ENCODE results near the gene IGF2R.
"Not testable (repeated sequence)": the region's sequence is repeated elsewhere in the genome, so short reads cannot be mapped to it uniquely, and the experiment has no call there.

IGF2R gene

DNA sequence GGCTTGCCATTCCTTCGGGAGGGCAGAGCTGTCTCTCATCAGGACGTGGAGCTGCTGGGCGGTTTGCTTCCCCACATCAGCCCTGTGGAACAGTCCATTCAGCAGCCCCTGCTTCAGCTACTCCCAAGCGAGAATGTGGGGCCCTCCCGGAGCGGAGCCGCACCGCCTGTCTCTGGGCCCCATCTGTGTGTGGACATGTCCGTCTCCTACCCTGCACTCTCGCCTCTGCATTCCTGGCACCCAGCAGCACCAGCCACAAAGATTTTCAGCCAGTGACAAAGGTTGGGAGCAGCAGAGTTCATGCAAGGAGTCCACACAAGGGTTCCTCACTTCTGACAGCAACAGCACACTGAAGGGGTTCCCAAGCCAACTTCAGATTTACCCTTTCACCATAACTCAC lies 123.7 kb downstream of the IGF2R start:
- in situ Hi-C loops (cut with MboI; ENCODE audit: low sequenced_read_pairs), result no loop called here

DNA sequence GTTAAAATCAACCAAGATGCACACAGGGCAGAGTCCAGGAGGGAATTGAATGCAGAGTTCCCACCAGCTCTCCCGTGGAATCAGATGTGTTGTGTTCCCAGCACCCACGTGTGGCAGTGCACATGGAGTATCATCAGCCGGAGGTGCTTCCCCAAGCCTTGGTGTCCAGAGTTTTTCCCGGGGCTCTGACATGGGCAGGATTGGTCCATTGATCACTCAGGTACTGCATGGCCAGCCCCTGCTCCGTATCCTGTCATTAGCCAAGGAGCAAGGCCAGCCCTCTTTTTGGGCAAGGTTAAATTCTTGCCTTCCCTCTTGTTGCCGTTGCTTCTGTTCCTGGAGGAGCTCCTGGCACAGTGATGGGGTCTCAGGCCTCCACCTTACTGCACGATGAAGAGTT lies 124.2 kb downstream of the IGF2R start:
- in situ Hi-C loops (cut with MboI; ENCODE audit: low sequenced_read_pairs), result no loop called here

DNA sequence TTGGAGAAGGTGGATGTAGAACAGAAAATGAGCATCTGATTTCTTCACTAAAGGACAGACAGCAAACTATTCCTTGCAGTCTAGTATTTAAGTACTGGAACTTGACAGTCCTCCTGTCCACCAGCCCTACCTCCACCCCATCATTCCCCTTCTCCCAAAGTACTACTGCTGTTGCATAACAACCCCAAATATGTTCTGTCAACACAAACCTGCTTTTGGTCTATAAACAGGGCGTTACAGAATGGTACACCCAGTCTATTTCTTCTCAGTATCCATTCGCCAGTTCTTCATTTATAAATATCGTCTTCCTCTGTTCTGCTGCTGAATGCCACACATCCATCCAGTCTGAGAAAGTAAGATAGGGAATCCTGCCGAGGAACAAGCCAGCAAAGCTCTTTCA lies 125.1 kb downstream of the IGF2R start:
- in situ Hi-C loops (cut with MboI; ENCODE audit: low sequenced_read_pairs), result no loop called here

DNA sequence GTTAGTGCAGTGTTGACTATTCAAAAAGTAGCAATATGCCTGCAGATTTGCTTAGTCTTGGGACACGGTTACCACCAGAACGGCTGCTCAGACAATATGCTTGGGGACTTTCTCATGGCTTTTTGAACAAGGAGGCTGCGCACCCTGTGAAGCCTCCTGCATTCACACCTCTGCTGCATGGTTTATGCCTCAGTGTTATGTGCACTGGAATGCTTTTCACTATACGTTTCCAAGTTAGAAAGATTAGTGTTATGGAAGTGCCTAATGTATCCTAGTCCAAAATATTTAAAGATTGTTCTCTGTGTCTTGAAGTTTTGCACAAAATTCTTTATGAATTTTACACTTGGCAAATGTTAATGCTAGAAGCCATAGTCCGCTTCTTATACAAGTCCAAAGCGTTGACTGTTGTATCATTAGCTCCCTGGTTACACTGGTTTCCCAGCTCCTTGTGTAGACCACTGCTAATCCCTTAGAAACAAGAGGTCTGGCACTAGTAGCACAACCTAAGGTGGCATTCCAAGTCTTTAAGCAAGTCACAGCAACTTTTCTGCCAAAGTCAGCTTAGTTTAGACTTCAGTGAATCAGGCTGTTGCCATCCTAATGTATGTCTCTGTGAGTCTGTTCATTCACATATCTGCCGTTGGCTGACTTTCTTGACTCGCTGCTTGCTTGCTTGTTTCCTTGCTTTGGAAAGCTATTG lies 126.4 kb downstream of the IGF2R start:
- in situ Hi-C loops (cut with MboI; ENCODE audit: low sequenced_read_pairs), result no loop called here

DNA sequence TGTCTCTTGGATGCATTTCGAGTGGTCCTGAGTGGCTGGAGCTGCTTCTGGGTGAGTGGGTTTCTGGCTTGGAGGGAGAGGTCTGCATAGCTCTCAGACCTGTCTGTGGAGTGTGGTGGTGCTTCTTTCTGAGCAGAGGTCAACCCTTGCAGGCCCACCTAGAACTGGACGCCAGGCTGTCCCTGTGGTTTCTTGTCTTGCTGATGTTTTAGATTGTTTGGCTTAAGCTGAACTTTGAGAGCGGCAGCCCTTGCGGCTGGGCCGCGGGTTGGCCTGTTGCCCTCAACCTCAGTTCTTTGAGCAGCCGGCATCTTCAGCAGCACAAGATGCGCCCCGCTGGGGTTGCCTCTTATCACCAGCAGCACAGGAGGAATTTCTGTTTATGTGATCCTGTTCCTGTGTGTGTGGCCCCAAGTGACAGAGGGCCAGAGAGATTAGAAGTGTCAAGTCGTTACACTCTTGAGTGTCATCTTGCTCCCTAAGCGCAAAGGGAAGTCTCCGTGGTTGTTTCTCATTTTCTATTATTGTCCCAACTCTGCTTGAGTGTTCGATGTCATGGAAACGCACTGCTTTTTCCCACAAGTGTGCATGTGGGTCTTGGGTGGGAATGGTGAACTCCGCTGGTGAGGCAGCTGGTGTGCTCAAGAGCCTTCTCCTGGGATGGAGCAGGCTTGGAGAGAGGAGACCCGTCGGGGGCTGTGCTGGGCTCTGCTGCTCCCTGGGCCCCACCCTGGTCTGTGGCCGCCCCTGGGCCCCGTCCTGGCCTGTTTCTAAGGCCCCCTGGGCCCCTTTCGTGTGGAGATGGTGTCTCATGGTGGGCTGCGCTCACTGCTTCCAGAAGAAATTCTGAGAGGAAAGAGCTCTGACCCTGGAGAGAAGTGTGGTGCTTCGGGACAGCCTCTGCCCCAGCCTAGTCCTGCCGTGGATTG lies 132.7 kb downstream of the IGF2R start:
- in situ Hi-C loops (cut with MboI; ENCODE audit: low sequenced_read_pairs), result no loop called here

DNA sequence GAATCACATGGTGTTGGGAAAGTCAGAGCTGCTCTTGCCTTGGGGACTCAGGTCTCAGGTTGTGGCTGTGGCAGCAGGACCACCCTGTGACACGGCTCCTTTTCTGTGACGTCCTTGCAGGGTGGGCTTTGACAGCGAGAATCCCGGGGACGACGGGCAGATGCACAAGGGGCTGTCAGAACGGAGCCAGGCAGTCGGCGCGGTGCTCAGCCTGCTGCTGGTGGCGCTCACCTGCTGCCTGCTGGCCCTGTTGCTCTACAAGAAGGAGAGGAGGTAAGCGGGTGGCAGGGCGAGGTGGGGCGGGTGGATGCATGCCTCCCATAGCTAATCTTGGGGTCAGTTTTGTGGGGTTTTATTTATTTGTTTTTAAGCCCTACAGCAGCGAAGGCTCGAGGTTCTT lies 133.5 kb downstream of the IGF2R start:
- in situ Hi-C loops (cut with MboI; ENCODE audit: low sequenced_read_pairs), result no loop called here

DNA sequence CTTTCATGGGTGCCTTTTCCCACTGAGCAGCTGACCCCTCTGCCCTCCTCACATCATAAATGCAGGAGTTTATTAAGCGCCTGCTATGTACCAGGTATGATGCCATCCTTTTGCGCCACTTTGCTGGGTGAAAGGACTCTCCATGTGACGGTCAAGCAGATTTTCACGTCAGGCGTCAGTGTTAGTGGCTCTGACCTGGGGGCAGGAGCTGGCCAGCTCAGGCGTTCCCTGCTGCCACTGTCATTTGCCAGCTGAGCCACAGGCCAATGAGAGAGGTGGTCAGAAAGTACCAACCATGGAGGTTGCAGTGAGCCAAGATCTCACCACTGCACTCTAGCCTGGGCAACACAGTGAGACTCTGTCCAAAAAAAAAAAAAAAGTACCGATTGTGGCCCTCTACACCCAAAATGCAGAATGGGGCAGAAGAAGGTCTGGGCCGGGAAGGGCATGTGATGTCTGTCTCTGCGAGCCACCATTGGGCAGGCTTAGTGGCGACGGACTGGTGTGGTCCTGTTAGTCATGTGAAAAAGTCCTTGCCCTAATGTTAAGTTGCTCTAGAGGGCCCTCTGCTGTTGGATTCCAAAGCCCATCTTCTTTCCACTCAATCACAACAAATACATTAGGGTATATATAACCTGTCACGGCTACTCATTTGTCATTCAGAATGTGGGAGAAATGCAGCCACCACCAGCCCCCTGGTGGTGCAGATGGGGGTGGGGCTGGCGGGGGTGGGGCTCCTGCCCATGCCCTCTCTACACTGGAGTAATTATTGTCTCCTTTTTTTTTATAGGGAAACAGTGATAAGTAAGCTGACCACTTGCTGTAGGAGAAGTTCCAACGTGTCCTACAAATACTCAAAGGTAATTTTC lies 134.3 kb downstream of the IGF2R start:
- in situ Hi-C loops (cut with MboI; ENCODE audit: low sequenced_read_pairs), result no loop called here

DNA sequence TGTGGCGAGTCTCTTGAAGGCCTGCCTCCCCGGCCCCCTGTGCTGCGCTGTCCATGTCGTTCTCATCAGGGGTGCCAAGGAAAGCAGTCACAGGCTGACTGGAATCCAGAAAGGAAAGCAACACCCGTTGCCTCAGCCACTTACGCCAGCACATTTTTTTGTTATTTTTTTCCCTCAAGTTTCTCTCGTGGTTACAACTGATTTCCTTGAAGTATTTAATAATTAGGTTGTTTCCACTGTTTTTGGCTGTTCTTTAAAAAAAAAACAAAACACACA lies 134.9 kb downstream of the IGF2R start:
- in situ Hi-C loops (cut with MboI; ENCODE audit: low sequenced_read_pairs), result no loop called here

DNA sequence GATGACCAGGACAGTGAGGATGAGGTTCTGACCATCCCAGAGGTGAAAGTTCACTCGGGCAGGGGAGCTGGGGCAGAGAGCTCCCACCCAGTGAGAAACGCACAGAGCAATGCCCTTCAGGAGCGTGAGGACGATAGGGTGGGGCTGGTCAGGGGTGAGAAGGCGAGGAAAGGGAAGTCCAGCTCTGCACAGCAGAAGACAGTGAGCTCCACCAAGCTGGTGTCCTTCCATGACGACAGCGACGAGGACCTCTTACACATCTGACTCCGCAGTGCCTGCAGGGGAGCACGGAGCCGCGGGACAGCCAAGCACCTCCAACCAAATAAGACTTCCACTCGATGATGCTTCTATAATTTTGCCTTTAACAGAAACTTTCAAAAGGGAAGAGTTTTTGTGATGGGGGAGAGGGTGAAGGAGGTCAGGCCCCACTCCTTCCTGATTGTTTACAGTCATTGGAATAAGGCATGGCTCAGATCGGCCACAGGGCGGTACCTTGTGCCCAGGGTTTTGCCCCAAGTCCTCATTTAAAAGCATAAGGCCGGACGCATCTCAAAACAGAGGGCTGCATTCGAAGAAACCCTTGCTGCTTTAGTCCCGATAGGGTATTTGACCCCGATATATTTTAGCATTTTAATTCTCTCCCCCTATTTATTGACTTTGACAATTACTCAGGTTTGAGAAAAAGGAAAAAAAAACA lies 136.1 kb downstream of the IGF2R start:
- in situ Hi-C loops (cut with MboI; ENCODE audit: low sequenced_read_pairs), result no loop called here

DNA sequence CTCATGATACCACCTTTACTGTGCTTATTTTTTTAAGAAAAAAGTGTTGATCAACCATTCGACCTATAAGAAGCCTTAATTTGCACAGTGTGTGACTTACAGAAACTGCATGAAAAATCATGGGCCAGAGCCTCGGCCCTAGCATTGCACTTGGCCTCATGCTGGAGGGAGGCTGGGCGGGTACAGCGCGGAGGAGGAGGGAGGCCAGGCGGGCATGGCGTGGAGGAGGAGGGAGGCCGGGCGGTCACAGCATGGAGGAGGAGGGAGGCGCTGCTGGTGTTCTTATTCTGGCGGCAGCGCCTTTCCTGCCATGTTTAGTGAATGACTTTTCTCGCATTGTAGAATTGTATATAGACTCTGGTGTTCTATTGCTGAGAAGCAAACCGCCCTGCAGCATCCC lies 137.1 kb downstream of the IGF2R start:
- in situ Hi-C loops (cut with MboI; ENCODE audit: low sequenced_read_pairs), result no loop called here

DNA sequence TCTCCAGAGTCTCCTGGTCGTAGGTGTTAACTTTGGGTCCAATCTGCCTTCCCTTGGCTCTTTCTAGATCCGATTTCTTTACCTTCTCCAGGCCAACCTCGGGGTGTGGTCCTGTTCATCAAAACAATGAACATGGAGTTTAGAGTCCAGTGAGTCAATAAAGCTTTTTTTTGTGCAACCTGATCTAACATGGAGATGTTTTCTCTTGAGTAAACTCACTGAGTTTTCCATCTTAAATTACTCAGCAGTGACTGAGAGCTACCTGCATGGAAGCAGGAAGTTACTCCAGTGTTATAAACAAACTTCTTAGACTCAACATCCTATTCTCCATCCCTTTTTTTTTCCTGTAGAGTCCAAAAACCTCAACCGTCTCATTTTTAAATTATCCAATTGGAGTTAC lies 137.8 kb downstream of the IGF2R start:
- in situ Hi-C loops (cut with MboI; ENCODE audit: low sequenced_read_pairs), result no loop called here

DNA sequence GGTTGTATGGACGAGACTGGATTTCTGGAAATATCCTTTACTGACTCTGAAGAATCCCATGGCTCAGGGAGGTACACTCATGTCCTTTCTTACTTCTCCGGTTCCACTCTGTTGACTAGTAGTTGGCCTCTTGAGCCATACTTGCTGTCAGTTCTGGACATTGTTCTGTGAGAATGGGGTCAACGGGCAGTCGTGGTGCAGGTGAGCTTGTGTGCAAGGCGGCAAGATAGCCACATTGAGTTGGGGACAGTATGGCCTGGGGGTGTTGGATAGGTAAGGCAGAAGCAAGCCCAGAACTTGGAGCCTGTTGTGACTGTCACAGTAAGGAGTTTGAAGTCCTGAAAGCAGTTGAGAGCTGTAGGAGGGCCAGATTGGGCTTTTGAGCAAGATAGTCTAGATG lies 139.2 kb downstream of the IGF2R start:
- in situ Hi-C loops (cut with MboI; ENCODE audit: low sequenced_read_pairs), result no loop called here

DNA sequence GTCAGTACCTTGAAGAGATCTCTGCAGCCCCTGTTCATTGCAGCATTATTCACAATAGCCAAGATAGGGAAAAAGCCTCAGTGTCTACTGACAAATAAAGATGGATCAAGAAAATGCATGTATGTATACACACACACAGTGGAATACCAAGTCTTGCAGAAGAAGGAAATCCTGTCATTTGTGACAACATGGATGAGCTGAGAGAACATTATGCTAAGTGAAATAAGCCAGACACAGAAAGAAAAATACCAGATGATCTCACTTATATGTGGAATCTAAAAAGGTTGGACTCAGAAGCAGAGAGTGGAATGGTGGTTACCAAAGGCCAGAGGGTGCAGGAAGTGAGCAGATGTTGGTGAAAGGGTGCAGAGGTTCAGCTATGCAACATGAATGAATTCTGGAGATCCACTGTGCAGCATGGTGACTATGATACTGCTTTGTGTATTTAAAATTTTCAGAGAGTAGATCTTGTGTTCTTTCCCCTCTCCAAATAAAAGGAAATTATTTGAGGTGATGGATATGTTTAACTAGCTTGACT lies 141.8 kb downstream of the IGF2R start:
- in situ Hi-C loops (cut with MboI; ENCODE audit: low sequenced_read_pairs), result no loop called here

DNA sequence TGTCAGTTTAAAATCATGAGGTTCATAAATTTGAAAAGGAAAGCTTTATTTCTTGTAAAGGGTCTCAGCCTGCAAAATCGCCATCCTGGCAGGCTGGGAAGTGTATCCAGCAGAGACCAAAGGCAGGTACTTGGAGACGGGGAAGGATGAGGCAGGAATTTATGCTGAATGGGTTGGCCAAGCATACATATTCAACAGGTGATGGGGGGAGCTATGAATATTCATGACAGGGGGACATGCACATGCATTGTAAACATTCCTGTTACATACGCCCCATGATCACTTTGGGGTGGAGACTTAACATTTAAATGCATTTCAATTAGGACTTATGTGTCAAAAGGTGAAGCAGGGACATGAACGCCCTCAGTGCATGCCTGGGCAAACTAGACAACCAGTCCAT lies 142.9 kb downstream of the IGF2R start:
- in situ Hi-C loops (cut with MboI; ENCODE audit: low sequenced_read_pairs), result no loop called here

DNA sequence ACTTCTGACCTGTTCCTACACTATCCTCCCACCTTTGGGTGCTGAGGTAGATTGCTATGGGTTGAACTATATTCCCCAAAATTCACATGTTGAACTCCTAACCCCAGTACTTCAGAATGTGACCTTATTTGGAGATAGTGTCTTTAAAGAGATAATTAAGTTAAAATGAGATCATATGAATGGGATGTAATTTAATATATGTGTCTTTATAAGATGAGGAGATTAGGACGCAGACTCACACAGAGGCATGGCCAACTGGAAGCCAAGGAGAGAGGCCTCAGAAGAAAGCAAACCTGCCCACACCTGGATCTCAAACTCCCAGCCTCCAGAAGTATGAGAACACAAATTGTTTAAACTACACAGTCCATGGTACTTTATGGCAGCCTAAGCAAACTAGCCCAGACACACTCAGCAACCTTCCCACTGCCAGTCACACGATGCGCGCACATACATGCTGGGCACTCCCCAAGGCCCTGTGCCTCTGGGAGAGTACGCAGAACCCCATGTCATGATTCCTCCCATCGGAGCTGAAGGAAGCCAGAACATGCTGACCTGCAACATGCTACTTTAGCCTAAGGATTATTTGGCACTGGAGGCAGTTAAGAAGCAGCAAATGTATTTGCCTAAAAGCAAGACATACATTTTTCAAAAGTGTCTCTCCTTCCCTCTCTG lies 143.9 kb downstream of the IGF2R start:
- in situ Hi-C loops (cut with MboI; ENCODE audit: low sequenced_read_pairs), result no loop called here

DNA sequence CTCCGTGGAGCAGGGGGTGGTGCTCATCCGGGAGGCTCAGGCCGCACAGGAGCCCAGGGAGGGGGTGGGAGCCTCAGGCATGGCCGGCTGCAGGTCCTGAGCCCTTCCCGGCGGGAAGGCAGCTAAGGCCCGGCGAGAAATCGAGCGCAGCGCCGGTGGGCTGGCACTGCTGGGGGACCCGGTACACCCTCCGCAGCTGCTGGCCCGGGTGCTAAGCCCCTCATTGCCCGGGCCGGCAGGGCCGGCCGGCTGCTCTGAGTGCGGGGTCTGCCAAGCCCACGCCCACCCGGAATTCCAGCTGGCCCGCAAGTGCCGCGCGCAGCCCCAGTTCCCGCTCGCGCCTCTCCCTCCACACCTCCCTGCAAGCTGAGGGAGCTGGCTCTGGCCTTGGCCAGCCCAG lies 145.7 kb downstream of the IGF2R start:
- in situ Hi-C loops (cut with MboI; ENCODE audit: low sequenced_read_pairs), result not testable (repeated sequence)

DNA sequence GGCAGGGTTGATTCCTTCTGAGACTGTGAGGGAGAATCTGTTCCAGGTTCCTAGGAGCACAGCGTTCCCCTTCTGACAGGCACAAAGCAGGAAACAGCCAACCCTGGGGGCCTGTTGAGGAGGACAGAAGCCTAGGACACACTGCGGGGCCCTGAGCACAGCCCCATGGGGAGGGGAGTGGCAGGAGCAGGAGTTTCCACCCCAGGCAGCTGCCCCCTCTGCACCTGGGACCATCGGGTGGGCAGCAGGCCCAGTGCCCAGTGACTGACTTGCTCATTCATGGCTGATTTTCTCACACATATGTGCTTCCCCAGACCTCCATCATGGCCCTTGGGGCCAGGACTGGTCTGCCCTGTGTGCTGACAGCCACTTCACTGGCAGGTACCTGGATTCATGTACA lies 146.5 kb downstream of the IGF2R start:
- in situ Hi-C loops (cut with MboI; ENCODE audit: low sequenced_read_pairs), result no loop called here

DNA sequence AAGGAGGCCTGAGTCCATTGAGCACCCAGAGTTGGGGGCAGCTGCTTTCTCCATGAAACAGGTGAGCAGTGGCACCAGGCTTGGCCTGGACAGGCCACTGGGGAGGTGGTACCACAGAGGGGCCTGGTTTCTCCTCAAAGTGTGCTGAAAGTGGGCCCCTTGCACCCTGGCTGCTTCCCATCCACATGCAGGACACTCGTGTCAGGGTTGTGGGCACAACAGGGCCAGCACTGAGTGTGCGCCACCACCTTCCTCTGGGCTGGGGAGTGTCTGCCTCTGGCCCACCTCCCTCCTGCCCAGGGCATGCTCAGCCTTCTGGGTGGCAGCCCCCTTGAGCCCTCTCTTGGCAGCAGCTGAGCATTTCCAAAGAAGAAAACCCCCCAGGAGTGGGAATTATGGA lies 147.5 kb downstream of the IGF2R start:
- in situ Hi-C loops (cut with MboI; ENCODE audit: low sequenced_read_pairs), result no loop called here

DNA sequence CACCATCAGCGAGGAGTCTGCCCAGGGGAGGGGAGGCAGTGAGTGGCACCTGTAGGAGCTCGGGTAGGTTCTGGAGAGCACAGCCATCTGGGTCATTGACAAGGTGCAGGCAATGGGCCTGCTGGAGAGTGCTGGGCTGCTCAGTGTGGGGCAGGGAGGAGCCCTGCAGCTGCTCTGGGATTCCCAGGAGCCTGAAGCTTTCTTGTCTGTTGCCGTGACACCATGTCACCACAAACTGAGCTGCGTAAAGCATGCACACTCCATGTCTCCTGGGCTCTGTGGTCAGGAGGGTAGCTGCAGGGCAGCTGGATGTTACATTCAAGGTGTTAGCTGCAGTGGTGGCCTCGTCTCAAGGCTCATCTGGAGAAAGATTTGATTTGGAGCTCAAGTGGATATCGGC lies 148.3 kb downstream of the IGF2R start:
- in situ Hi-C loops (cut with MboI; ENCODE audit: low sequenced_read_pairs), result no loop called here

DNA sequence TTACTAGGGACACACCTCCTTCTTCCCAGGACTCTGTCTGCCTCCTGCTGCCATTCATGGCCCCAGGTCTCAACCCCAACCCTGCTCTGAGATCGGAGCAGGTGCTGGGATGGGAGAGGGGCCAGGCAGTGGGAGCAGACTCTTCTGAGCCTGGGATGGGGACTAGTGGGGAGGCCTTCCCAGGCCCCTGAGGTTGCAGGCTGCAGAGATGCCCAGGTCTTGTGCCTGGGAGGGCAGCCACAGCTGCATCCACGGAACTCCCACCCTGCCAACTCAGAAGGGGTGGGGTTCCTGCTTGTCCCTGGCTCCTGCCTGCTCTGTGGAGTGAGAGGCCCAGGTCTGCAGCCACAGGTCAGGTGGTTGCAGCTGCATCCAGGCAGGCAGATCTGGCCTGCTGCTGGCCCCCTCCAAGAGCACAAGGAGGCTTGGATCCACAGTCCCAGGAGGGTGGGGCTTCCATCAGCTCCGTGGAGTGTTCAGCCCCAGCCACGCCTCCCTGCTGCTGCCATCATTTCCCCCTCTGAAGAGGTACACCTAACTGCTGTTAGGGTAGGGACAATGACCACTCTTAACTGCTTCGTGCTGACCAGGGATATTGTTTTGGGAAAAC lies 149.8 kb downstream of the IGF2R start:
- in situ Hi-C loops (cut with MboI; ENCODE audit: low sequenced_read_pairs), result no loop called here

Data from hTERT RPE-1 (cell line).